ENCODE data around the gene ANXA5.
"Not testable (repeated sequence)": the region's sequence is repeated elsewhere in the genome, so short reads cannot be mapped to it uniquely, and the experiment has no call there.

ANXA5 gene

GRCh38 chr4:121676345-121677075, 20.3 kb downstream of the ANXA5 start:
- no peak for DNase-seq

DNA sequence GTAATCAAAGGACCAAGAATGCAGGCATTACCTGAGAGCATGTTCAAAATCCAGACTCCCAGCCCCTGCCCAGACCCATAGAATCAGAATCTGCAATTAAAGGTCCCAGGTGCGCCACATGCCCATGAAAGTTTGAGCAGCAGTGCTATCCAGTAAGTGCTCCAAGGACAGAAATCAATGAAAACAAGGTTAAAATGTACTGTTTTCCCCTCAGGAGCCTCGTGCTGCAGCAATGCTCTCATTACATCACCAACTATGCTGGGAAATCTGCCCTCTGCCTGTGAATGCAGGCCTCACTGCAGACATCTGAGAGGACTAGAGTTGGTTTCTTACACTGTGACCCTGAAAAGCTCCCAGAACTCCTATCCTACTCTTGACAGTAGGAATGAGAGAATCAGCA, 21.1 kb downstream of the ANXA5 start:
- DNase-seq = no peak

- no peak for DNase-seq
These were observed 22.1 kb downstream of the ANXA5 start for GRCh38 chr4:121674696-121675095.

DNA sequence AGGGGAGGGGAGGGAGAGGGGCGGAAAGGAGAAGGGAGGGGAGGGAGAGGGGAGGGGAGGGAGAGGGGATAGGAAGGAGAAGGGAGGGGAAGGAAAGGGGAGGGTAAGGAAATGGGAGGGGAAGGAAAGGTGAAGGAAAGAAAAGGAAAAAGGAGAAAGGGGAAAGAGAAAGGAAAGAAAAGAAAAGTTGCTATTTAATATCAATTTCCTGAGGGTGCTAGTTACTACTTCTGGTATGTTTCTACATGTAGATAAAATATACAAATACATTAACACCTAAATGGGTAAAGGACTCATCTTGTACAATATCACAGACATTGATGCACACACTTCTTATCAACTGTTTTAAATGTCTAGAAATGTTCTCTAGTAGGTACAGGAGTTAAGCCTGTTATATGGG, 22.6 kb downstream of the ANXA5 start:
- no peak for DNase-seq

- no peak for DNase-seq
These were observed 27.6 kb downstream of the ANXA5 start for GRCh38 chr4:121669163-121669550.

- DNase-seq = no peak
These were observed 28.2 kb downstream of the ANXA5 start for GRCh38 chr4:121668368-121669162.

DNA sequence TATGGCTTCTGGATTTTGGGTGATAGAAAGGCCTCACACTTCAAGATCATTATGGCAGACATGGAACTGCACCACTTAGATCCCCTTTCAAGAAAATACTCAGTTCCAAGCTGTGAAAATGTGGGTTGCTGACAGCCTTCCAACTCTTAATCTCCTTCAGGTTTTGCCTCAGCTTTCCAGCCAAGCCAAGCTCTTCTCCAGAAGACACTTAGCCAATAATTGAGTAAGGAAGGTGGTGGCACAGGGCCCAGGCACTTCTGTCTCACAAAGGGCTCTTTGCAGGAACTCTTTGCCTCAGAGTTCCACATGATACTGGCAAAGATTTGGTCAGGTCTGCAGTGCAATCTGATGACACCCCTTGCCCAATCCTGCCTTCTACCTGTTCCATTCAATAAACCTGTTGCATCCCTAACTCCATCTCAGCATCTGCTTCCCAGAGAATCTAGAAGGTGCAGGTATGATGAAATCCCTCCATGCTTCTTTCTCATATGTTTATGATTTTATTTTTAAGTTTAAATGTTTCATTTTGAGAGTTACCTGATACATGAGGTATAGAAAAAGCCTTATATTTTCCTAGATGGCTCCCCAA, 30.6 kb downstream of the ANXA5 start:
- DNase-seq = no peak

GRCh38 chr4:121665371-121665770, 31.4 kb downstream of the ANXA5 start:
- DNase-seq = no peak

DNA sequence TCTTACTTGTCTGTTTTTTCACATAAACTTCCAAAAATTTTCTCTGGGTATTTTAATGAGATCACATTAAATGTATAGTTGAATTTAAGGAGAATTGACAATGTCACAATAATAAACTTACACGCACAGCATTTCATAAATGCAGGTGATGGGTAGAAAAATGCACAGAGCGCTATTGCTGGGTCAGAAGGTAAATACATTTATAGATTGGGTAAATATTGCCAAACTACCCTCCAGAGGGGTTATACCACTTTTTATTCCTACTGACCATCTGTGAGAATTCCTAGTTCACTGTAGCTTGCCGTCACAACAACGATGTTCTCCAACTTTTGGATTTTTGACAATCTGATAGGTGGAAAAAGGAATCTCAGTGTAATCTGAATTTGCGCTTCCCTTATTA, 34.6 kb downstream of the ANXA5 start:
- no peak for DNase-seq

DNA sequence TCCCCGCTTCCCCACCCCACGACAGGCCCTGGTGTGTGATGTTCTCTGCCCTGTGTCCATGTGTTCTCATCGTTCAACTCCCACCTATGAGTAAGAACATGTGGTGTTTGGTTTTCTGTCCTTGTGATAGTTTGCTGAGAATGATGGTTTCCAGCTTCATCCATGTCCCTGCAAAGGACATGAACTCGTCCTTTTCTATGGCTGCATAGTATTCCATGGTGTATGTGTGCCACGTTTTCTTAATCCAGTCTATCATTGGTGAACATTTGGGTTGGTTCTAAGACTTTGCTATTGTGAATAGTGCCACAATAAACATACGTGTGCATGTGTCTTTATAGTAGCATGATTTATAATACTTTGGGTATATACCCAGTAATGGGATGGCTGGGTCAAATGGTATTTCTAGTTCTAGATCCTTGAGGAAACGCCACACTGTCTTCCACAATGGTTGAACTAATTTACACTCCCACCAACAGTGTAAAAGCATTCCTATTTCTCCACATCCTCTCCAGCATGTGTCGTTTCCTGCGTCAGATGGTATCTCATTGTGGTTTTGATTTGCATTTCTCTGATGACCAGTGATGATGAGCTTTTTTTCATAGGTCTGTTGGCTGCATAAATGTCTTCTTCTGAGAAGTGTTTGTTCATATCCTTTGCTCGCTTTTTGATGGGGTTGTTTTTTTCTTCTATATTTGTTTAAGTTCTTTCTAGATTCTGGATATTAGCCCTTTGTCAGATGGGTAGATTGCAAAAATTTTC, 36.4 kb downstream of the ANXA5 start:
- not testable (repeated sequence) for DNase-seq

DNA sequence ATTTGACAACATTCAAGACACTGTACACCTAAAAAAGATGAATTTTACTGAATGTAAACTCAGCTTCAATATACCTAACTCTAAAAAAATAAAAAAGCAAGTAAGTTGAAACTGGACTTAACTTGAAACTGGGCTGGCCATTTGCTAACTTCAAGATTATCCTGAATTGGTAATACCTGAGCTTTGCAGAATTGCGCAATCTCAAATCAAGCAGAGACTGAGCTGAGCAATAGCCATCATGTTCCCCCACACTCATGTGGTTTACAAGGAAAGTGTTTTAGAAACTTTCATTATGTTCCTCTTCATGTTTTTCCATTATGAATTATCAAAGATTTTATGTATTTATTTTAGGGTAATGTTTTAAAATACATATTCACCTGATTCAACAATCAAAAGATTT, 38.7 kb downstream of the ANXA5 start:
- no peak for DNase-seq

DNA sequence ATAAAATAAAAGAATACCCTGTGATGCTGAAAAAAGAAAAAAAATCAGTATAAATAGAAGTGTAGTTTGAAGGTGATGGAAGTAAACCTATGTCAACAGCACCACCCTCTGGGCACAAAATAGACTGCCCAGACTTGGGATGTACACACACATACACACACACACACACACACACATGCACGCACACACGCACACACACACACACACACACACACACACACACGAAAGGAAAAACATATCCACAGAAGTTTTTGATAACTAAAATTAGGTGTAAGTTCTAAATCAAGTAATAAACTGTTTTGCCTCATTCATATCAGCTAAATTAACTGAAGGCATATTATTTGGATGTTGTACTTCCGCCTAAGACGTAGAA, 40.5 kb downstream of the ANXA5 start:
- DNase-seq = no peak

DNA sequence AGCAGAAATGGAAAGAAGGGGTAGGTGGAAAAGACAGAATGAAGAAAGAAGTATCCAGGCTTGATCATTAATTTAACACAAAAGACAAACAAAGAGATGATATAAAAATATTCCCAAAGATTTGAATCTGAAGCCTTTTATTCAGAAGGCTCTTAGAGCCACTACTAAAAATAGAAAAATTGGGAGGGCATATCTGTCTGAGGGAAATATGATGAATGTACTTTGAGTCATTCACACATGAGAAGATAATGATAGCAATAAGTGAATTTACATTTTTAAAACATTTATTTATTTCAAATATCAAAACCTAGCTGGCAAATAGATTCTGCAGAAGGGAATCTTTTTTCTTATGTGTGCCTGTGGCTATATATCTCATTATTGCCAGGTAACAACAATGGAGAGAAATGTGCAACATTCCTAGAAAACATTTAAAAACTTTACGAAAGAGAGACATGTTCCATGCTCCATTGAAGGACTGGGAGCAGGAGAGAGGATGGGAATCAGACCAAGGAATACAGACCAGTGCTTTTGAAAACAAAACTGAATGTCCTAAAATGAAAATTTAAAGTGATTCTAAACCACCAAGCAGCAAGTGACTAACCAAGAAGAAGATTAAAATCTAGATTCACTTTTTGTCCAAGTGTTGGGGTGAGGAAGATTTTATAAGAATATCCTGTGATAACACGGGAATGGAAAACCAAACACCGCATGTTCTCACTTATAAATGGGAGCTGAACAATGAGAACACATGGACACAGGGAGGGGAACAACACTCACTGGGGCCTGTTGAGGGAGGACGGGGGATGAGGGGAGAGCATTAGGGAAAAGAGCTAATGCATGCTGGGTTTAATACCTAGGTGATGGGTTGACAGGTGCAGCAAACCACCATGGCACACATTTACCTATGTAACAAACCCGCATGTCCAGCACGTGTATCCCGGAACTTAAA, 41.2 kb downstream of the ANXA5 start:
- no peak for DNase-seq

DNA sequence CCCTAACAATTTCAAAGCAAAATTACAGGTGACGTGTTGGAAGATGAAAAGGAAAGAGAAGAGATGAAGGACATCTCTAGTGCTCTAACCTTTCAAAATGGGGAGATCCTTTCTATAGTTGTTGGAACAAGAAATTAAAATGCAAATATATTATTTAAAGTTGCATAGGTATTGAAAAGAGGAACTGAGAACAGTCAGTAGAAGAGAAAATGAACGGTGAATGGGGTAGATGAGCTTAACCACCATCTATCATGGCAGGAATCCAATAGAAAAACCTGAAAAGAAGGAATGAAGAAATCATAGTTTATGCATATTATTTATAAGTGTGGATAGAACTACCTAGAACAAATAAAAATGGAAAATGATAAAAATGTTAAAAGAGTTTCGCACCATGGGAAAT, 42.0 kb downstream of the ANXA5 start:
- no peak for DNase-seq

- no peak for DNase-seq
These were observed 42.8 kb downstream of the ANXA5 start for GRCh38 chr4:121653986-121654385.

DNA sequence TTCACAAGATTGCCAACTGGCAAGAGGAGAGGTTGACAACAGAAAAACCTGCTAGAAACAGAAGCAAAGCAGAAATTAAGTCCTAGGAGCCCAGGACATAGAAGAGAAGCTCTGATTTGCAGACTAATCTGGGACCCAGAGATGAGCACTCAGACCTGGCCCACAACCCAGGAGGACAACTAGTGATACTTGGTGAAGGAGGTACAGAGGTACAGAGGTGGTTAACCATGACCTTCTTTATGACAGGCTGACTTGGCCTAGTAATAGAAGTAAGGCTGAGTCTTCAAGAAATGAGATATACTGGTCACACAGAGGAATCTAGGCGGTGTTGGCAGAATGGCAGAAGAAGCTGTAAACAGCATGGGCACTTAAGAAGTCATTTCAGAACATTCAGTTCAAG, 43.6 kb downstream of the ANXA5 start:
- no peak for DNase-seq

DNA sequence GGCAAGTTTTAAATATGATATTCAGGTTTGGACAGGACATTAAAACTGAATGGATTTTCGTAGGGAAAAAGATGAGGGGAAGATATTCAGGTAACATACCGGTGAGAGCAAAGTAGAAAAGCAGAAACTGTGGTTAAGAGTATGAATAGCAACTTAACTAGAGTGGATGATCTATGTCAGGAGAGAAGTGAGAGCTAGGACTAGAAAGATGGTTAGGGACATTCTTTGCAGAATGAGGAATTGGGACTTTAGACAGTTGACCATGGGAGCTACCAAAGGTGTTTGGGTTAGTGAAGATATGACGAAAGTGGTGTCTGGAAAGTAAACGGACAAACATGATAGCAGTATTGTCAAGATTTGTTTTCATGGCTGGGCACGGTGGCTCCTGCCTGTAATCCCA, 45.2 kb downstream of the ANXA5 start:
- DNase-seq = no peak

DNA sequence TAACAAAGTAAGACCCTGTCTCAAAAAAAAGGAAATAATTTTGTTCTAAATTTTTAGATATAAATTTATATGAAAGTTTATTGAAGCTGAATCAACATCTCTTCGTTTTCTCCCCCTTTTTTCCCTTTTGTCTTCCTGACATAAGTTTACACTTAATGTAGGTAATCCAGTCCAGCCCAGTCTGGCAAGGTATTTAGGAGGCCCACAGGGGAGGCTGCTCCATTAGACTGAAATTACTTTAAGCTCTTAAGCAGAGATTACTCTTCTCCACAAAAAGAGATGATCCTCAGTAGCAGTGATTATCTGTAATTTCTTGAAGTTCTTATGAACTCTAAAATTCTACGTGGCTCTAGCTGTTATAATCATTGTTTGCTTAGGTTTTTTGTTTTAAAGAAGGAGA, 46.0 kb downstream of the ANXA5 start:
- no peak for DNase-seq

GRCh38 chr4:121648516-121648915, 48.3 kb downstream of the ANXA5 start:
- no peak for DNase-seq

DNA sequence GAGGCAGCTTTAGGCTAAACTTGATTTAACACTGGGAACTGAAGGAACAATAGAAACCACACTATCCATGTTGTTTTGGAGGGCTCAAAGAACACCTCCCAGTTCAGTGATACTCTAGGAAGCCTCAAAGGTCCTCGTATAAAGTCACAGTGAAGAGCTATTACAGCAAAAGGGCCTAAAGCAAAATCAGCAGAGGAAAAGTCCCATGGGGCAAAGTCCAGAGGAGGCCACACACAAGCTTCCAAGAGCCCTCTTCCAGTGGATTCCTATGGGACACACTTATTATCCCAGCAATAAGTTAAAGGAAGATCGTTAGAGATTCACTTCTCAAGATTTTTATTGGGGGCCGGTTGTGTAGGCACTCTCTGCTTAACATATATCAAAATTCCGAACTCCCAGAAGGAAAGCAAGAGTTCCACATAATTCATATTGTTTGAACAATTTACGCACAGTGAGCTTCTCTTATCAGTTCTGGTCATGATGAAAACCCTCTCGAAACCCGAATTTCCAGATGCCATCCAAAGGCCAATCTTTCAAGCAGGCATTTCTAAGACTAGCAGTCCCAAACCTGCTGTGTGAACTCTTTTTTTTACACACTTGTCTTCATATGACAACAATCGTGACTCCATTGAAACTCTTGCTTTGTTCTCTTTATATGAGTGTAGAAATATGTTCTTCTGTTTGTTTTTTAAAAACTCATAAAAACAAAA, 53.7 kb downstream of the ANXA5 start:
- no peak for DNase-seq

DNA sequence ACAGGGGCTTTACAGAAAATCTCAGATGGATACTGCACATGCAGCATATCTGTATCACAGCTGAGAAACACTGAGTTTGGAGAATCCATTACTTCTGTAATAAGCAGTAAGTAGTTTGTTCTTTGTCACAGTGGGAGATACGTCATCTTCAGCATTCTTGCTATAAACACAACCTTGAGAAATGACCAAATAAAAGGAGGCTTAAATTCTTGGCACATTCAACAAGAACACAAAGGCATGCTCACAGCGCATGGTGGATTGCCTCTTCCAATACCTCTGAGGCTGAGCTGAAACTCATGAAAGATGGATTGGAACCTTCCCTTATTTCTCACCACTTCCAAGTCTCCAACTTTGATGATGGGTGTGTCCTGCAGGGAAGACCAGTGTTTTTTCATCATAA, 54.5 kb downstream of the ANXA5 start:
- no peak for DNase-seq

DNA sequence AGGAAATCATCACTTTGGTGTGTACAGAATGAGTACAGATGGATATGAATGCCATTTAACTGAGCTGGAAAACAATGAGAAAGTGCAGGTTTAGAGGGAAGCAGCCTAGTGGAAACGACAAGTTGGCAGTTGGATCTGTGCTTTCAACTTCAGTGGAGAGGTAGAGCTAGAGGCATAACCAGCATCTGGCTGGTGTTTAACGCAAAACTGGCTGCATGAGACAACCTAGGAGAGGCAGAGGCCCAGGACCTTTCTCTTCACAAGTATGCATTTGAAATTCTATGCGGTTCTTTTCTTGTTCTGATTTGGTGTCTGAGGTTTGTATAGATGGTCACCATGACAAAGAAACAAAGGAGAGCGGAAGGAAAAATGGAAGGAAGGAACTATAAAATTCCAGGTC, 63.1 kb downstream of the ANXA5 start:
- no peak for DNase-seq
